Glutamatergic neuron (in vitro differentiated cells): ENCODE results near the gene RNASEH2B. TPM values are rescaled to one million over a fixed set of nuclear protein-coding genes. Genes with fewer than 3 reads are reported as not detected.

Experiments used
- DNase-seq: peaks from one replicate; pipeline ENCODE4 v3.0.0; 2022
- H3K27ac Mint-ChIP-seq: one replicate; pipeline ENCODE4 v1.8.0; 2020; ENCODE audit warnings: mild to moderate bottlenecking, mixed read lengths, inconsistent platforms; ENCODE audit not compliant: unreplicated experiment
- H3K27me3 Mint-ChIP-seq: one replicate; pipeline ENCODE4 v1.8.0; 2020; ENCODE audit warnings: mild to moderate bottlenecking, moderate library complexity, mixed read lengths, inconsistent platforms; ENCODE audit not compliant: unreplicated experiment
- H3K36me3 Mint-ChIP-seq: one replicate; pipeline ENCODE4 v1.8.0; 2020; ENCODE audit warnings: mild to moderate bottlenecking, mixed read lengths, inconsistent platforms; ENCODE audit not compliant: unreplicated experiment
- H3K4me1 Mint-ChIP-seq: one replicate; pipeline ENCODE4 v1.8.0; 2020; ENCODE audit warnings: mild to moderate bottlenecking, low read depth, mixed read lengths, inconsistent platforms; ENCODE audit not compliant: unreplicated experiment
- H3K4me3 Mint-ChIP-seq: one replicate; pipeline ENCODE4 v1.8.0; 2020; ENCODE audit warnings: mild to moderate bottlenecking, mixed read lengths, inconsistent platforms; ENCODE audit not compliant: unreplicated experiment
- H3K9me3 Mint-ChIP-seq: one replicate; pipeline ENCODE4 v1.8.0; 2020; ENCODE audit warnings: mild to moderate bottlenecking, moderate library complexity, mixed read lengths, inconsistent platforms; ENCODE audit not compliant: unreplicated experiment
- total RNA-seq: library from RNA; stranded (reverse); fragmentation: NEBNext Ultra II Directional; extraction: Animal tissue kit (Norgen Biotek cat#: 25700); gene quantifications from one replicate; pipeline ENCODE4 v1.2.1, GENCODE V29; 2021; ENCODE audit not compliant: unreplicated experiment
- TF ChIP-seq, protein P1 (sequence below): fragments of 200-600 bp; sonication (generic); IDR thresholded peaks from one replicate; pipeline ENCODE4 v1.5.0; 2021; ENCODE audit not compliant: partially characterized antibody, unreplicated experiment

RNASEH2B gene
- total RNA-seq, 1 donor from 2014 or later, result 10.4 TPM

DNA sequence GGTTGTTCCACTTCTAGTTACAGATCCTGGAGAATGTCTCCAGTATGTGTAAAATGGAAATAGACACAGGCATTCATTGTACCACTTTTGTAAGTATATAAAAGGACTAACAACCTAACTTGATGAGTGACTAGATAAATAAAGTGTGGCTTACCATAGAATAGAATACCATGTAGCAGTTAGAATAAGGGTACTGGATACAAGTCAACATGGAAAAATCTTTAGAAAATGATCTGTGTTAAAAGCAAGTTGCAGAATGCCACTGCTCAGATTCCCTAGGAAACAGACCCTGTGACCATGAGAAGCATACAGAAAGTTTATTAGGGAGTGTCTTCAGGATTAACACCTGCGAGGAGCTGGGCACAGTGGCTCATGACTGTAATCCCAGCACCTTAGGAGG is 25.9 kb upstream of the RNASEH2B start:
- Mint-ChIP-seq H3K36me3 (no peaks in the 10 kb centered on the region), H3K4me3 (no peak overlapping the region), H3K9me3 (no peaks in the 10 kb centered on the region), H3K27me3 (no peaks in the 10 kb centered on the region), H3K4me1 (no peaks in the 10 kb centered on the region), H3K27ac (no peak overlapping the region)
- no peak for DNase-seq
- TF ChIP-seq, protein P1, sequence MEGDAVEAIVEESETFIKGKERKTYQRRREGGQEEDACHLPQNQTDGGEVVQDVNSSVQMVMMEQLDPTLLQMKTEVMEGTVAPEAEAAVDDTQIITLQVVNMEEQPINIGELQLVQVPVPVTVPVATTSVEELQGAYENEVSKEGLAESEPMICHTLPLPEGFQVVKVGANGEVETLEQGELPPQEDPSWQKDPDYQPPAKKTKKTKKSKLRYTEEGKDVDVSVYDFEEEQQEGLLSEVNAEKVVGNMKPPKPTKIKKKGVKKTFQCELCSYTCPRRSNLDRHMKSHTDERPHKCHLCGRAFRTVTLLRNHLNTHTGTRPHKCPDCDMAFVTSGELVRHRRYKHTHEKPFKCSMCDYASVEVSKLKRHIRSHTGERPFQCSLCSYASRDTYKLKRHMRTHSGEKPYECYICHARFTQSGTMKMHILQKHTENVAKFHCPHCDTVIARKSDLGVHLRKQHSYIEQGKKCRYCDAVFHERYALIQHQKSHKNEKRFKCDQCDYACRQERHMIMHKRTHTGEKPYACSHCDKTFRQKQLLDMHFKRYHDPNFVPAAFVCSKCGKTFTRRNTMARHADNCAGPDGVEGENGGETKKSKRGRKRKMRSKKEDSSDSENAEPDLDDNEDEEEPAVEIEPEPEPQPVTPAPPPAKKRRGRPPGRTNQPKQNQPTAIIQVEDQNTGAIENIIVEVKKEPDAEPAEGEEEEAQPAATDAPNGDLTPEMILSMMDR, result no peak

GRCh38 chr13:50884265-50884664 is 25.3 kb upstream of the RNASEH2B start:
- H3K36me3 Mint-ChIP-seq, result no peaks in the 10 kb centered on the region

GRCh38 chr13:50887151-50887550 is 22.4 kb upstream of the RNASEH2B start:
- Mint-ChIP-seq H3K4me1 (peaks cover 3% of the 10 kb centered on the region), H3K9me3 (no peaks in the 10 kb centered on the region), H3K27ac (no peak overlapping the region), H3K4me3 (no peak overlapping the region), H3K27me3 (no peaks in the 10 kb centered on the region), H3K36me3 (no peaks in the 10 kb centered on the region)
- DNase-seq, result no peak
- TF ChIP-seq, protein P1, result no peak

More at GRCh38 chr13:50884265-50884664, 25.3 kb upstream of the RNASEH2B start:
- Mint-ChIP-seq H3K4me1 (no peaks in the 10 kb centered on the region), H3K27me3 (no peaks in the 10 kb centered on the region), H3K27ac (no peak overlapping the region), H3K9me3 (no peaks in the 10 kb centered on the region), H3K4me3 (no peak overlapping the region)
- TF ChIP-seq, protein P1, result no peak
- no peak for DNase-seq

DNA sequence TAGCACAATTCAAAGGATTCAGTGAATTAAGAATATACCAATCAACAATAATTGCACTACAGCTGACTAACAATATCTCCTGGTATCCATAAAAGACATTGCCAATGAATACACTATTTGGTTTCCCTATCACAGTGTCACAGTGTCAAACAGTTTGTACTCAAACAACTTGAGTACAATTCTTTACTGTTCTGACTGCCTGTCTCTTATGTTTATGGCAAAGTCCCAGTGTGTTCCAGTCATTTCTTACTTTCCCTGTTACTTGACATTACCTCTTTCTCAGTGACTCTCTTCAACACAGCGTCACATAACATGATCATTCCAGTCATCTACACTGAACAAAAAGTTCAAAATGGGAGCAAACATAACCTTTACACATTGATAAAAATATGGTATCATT is 21.2 kb upstream of the RNASEH2B start:
- H3K4me1 Mint-ChIP-seq, result peaks cover 13% of the 10 kb centered on the region
- no peaks in the 10 kb centered on the region for H3K9me3 Mint-ChIP-seq
- H3K27ac Mint-ChIP-seq, result no peak overlapping the region
- no peak for DNase-seq
- no peak overlapping the region for H3K4me3 Mint-ChIP-seq
- TF ChIP-seq, protein P1, result no peak
- H3K27me3 Mint-ChIP-seq, result no peaks in the 10 kb centered on the region
- no peaks in the 10 kb centered on the region for H3K36me3 Mint-ChIP-seq

DNA sequence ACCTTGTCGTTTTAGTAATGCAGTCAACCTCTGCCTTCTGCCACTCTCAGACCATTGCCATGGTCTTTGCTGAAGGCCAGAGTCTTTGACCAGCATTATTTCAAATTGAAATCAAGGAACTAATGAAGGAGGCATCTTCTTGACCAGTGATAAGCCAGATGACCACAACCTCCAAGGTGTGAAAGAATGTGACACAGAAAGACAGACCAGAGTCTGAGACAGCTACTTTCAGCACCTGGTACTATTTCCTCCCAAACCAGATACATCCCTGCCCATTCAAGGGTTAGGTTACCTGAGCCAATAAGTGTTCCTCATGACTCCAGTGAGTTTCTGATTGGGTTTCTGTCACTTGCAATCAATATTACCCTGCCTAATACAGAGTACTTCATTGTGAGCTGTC is 20.3 kb upstream of the RNASEH2B start:
- Mint-ChIP-seq H3K4me1 (peaks cover 18% of the 10 kb centered on the region), H3K9me3 (no peaks in the 10 kb centered on the region), H3K27ac (no peak overlapping the region), H3K4me3 (no peak overlapping the region), H3K36me3 (no peaks in the 10 kb centered on the region), H3K27me3 (no peaks in the 10 kb centered on the region)
- TF ChIP-seq, protein P1, result no peak
- no peak for DNase-seq
